ENCODE results near the gene RAB25.

The RAB25 gene

DNA sequence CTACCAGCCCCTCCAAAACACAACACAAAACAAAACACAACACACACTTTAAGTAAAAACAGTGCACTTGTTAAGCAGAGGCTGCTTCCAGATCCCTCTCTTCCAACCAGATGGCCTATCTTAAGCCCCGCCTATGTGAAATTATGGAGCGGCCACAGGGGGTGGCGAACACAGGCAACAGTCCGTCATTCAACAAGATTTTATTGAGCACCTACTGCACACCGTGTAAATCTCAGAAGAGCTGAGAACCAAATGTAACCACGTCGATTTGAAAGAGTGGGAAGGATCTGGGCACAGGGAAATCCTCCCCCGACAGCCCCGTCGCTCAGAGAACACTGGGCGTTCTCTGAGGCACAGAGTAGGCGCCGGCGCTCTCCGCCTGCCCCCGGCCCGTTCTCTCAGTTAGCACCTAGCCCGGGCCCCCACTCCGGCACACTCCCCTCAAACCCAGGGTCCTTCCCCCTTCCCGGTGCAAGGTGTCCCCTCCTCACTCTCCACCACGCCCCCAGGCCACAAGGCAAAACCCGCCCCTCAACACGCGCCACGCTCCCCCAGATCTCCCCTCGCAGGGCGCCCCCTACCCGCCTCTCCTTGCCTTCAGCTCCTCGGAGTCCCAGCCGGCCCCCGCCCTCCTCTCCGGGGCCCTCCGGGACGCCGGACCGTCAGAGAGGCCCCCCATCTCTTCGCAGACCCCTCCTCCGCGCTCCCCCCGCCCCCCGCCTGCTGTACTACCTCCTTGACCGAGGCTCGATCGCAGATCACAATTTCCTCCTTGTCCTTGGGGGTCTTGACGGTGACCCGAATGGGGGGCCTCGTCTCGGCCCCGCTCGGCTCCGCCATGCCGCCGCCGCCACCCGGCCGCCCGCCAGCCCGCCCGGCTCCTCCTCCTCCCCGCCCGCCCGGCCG lies 7.8 kb upstream of the RAB25 start:
- Histone ChIP-seq H3K36me3 (ENCODE audit: control insufficient read depth, low read length) (peaks cover 46% of the 10 kb centered on the region), H3K79me2 (ENCODE audit: control insufficient read depth, low read length) (peaks cover 36% of the 10 kb centered on the region), H3K27ac (ENCODE audit: low read depth, low read length) (peak overlapping the region; percentile 37), H3F3A (ENCODE audit: control insufficient read depth, insufficient read depth) (peaks cover 4% of the 10 kb centered on the region), H4K20me1 (ENCODE audit: control insufficient read depth, insufficient read depth, low read depth, low read length) (no peaks in the 10 kb centered on the region), H3K9me3 (ENCODE audit: control insufficient read depth, insufficient read depth, low read length) (no peaks in the 10 kb centered on the region), H3K4me1 (ENCODE audit: control insufficient read depth, low read length) (peaks cover 19% of the 10 kb centered on the region), H3K9me2 (replicated peaks; ENCODE audit: control insufficient read depth, low read length) (no peaks in the 10 kb centered on the region), H3K4me2 (ENCODE audit: low read length) (peak overlapping the region; percentile 74), H3K4me3 (ENCODE audit: low read length) (peak overlapping the region; percentile 98), H3K27me3 (ENCODE audit: control insufficient read depth, low read length) (no peaks in the 10 kb centered on the region)
- TF ChIP-seq, protein P1, sequence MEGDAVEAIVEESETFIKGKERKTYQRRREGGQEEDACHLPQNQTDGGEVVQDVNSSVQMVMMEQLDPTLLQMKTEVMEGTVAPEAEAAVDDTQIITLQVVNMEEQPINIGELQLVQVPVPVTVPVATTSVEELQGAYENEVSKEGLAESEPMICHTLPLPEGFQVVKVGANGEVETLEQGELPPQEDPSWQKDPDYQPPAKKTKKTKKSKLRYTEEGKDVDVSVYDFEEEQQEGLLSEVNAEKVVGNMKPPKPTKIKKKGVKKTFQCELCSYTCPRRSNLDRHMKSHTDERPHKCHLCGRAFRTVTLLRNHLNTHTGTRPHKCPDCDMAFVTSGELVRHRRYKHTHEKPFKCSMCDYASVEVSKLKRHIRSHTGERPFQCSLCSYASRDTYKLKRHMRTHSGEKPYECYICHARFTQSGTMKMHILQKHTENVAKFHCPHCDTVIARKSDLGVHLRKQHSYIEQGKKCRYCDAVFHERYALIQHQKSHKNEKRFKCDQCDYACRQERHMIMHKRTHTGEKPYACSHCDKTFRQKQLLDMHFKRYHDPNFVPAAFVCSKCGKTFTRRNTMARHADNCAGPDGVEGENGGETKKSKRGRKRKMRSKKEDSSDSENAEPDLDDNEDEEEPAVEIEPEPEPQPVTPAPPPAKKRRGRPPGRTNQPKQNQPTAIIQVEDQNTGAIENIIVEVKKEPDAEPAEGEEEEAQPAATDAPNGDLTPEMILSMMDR (IDR thresholded peaks at IDR 0.05; ENCODE audit: low read depth, low read length, poor library complexity, severe bottlenecking): peak; percentile 54
- no peak for TF ChIP-seq EZH2phosphoT487 (IDR thresholded peaks at IDR 0.05; ENCODE audit: borderline replicate concordance, low read length)

DNA sequence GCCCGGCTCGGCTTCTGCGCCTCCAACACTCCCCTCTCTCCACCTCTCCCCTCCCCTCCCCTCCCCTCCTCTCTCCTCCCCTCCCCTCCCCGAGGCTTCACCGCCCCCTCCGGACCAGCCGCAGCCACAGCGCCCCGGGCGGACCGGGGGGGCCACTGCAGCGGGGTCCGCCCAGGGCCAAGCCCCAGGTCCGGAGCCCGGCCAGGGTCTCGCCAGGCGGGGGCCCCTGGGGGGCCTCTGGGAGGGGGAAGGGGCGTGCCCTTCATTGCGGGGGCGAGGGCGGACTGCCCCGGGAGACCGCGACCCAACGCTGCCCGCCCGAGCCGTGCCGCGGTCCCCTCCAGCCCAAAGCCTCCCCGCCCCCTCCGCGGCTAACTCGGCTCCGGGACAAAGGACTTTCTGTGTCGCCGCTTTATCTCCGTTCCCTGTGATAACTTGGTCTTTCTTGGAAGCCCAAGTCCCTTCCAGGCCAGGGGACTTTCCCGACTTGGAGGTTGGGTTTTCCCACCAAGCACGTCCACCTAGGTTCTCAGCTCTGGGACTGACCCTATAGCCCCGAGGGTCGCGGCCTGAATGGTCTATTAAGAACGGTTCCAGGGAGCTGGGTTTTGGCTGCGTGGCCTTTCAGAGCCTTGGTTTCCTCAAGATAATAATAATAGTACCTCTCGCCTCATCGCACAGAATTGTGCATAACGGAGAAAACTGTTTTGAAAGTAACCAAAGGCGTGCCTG lies 7.0 kb upstream of the RAB25 start, which contains the start of gene UBQLN4:
TSS of gene UBQLN4 (minus strand) at position 31 of the 732 bp plus-strand sequence. CDS start 97 bp downstream, outside the sequence.
- no peak for TF ChIP-seq EZH2phosphoT487 (IDR thresholded peaks at IDR 0.05; ENCODE audit: borderline replicate concordance, low read length)
- TF ChIP-seq, protein P1 (IDR thresholded peaks at IDR 0.05; ENCODE audit: low read depth, low read length, poor library complexity, severe bottlenecking): peak; percentile 55
- Histone ChIP-seq H3K4me2 (ENCODE audit: low read length) (peak within 1 kb of the TSS; percentile 98), H4K20me1 (ENCODE audit: control insufficient read depth, insufficient read depth, low read depth, low read length) (no peaks in the 10 kb centered on the region), H3K79me2 (ENCODE audit: control insufficient read depth, low read length) (peaks cover 36% of the 10 kb centered on the region), H3K4me3 (ENCODE audit: low read length) (peak within 1 kb of the TSS; percentile 98), H3K27ac (ENCODE audit: low read depth, low read length) (peak within 1 kb of the TSS; percentile 90), H3F3A (ENCODE audit: control insufficient read depth, insufficient read depth) (peaks cover 4% of the 10 kb centered on the region), H3K4me1 (ENCODE audit: control insufficient read depth, low read length) (peaks cover 19% of the 10 kb centered on the region), H3K27me3 (ENCODE audit: control insufficient read depth, low read length) (no peaks in the 10 kb centered on the region), H3K36me3 (ENCODE audit: control insufficient read depth, low read length) (peaks cover 40% of the 10 kb centered on the region), H3K9me3 (ENCODE audit: control insufficient read depth, insufficient read depth, low read length) (no peaks in the 10 kb centered on the region), H3K9me2 (replicated peaks; ENCODE audit: control insufficient read depth, low read length) (no peaks in the 10 kb centered on the region)

DNA sequence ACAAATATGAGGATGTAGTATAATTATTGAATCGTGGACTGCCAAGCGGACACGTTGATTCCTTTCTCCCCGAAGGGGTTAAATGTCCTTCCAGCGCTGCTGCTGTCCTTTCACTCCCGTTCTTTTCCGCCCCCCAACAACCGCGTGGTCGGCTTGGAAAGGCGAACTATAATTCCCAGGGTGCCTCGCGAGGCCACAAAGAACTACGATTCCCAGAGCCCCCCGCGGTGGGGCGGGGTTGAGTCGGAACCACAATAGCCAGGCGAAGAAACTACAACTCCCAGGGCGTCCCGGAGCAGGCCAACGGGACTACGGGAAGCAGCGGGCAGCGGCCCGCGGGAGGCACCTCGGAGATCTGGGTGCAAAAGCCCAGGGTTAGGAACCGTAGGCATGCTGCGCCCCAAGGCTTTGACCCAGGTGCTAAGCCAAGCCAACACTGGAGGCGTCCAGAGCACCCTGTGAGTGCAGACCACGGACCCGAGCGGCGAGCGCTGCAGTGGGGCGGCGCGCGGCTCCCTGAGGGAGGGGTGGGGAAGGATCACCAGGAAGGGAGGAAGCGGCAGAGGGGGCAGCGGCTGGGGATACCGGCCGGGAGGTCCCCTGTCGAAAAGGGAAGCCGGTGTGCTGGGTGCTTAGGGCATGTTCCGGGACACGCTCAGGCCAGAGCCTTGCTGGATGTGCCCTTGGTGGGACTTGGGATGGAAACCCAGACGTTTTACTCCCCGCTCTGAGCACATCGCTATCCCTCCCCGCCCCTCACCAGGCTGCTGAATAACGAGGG lies 6.3 kb upstream of the RAB25 start, which contains the start of gene LAMTOR2:
TSS of gene LAMTOR2 (plus strand) at position 283 of the 781 bp plus-strand sequence. CDS start at position 391, 108 bp downstream.
- Histone ChIP-seq H3K4me2 (ENCODE audit: low read length) (peak within 1 kb of the TSS; percentile 98), H3K9me2 (replicated peaks; ENCODE audit: control insufficient read depth, low read length) (no peaks in the 10 kb centered on the region), H3K4me3 (ENCODE audit: low read length) (peak within 1 kb of the TSS; percentile 98), H4K20me1 (ENCODE audit: control insufficient read depth, insufficient read depth, low read depth, low read length) (no peaks in the 10 kb centered on the region), H3K27ac (ENCODE audit: low read depth, low read length) (peak within 1 kb of the TSS; percentile 90), H3K79me2 (ENCODE audit: control insufficient read depth, low read length) (peaks cover 36% of the 10 kb centered on the region), H3F3A (ENCODE audit: control insufficient read depth, insufficient read depth) (peaks cover 4% of the 10 kb centered on the region), H3K27me3 (ENCODE audit: control insufficient read depth, low read length) (no peaks in the 10 kb centered on the region), H3K9me3 (ENCODE audit: control insufficient read depth, insufficient read depth, low read length) (no peaks in the 10 kb centered on the region), H3K4me1 (ENCODE audit: control insufficient read depth, low read length) (peaks cover 19% of the 10 kb centered on the region), H3K36me3 (ENCODE audit: control insufficient read depth, low read length) (peaks cover 33% of the 10 kb centered on the region)
- TF ChIP-seq, protein P1 (IDR thresholded peaks at IDR 0.05; ENCODE audit: low read depth, low read length, poor library complexity, severe bottlenecking): no peak
- TF ChIP-seq EZH2phosphoT487 (IDR thresholded peaks at IDR 0.05; ENCODE audit: borderline replicate concordance, low read length): no peak

All from DOHH2 (cell line).